Neural cell (in vitro differentiated cells): ENCODE data around the gene SIM1. TPM values are rescaled to one million over a fixed set of nuclear protein-coding genes. Genes with fewer than 3 reads are reported as not detected.

Source experiments
- H2AFZ ChIP-seq: fragments of 200-600, 300-800 bp; sonication (generic), shearing (Covaris generic); 2 replicates; pipeline ENCODE4 v1.6.0; 2014; ENCODE audit warnings: low read depth, mild to moderate bottlenecking, antibody characterized with exemption, low read length, moderate library complexity
- H3F3A ChIP-seq: fragments of 200-600 bp; shearing (Covaris generic); 2 replicates; pipeline ENCODE4 v1.6.1; 2016; ENCODE audit warnings: mild to moderate bottlenecking, moderate library complexity, mixed read lengths, antibody characterized with exemption, low read length; ENCODE audit not compliant: insufficient read depth, poor library complexity, severe bottlenecking
- H3K27ac ChIP-seq: fragments of 200-600, 300-800 bp; sonication (generic), shearing (Covaris generic); 2 replicates; pipeline ENCODE4 v1.5.1; 2014; ENCODE audit warnings: mild to moderate bottlenecking, low read length, moderate library complexity
- H3K27me3 ChIP-seq: fragments of 300-800, 200-600 bp; sonication (generic), shearing (Covaris generic); 2 replicates; pipeline ENCODE4 v1.6.0; 2014; ENCODE audit warnings: mild to moderate bottlenecking, low read depth, low read length, moderate library complexity; ENCODE audit not compliant: insufficient read depth
- H3K36me3 ChIP-seq: fragments of 300-800, 200-600 bp; sonication (generic), shearing (Covaris generic); 2 replicates; pipeline ENCODE4 v1.5.1; 2014; ENCODE audit warnings: mild to moderate bottlenecking, antibody characterized with exemption, low read length, moderate library complexity; ENCODE audit not compliant: insufficient read depth
- H3K4me2 ChIP-seq: fragments of 300-800, 200-600 bp; sonication (generic), shearing (Covaris generic); 2 replicates; pipeline ENCODE4 v1.6.0; 2014; ENCODE audit warnings: mild to moderate bottlenecking, low read length
- H3K4me3 ChIP-seq: fragments of 300-800, 200-600 bp; sonication (generic), shearing (Covaris generic); 2 replicates; pipeline ENCODE4 v1.5.1; 2014; ENCODE audit warnings: mild to moderate bottlenecking, low read length, moderate library complexity
- H3K79me2 ChIP-seq: fragments of 200-600 bp; shearing (Covaris generic); replicated peaks from 2 replicates; pipeline ENCODE4 v1.6.0; 2014; ENCODE audit warnings: mild to moderate bottlenecking, low read length, moderate library complexity; ENCODE audit not compliant: insufficient read depth
- H3K9ac ChIP-seq: fragments of 300-800, 200-600 bp; sonication (generic), shearing (Covaris generic); 2 replicates; pipeline ENCODE4 v1.6.1; 2016; ENCODE audit warnings: mild to moderate bottlenecking, low read length, mixed read lengths
- H3K9me2 ChIP-seq: fragments of 200-600 bp; shearing (Covaris generic); 2 replicates; pipeline ENCODE4 v1.6.1; 2016; ENCODE audit warnings: mild to moderate bottlenecking, low read length, mixed read lengths; ENCODE audit not compliant: insufficient read depth
- H3K9me3 ChIP-seq: fragments of 200-600, 300-800 bp; sonication (generic), shearing (Covaris generic); 2 replicates; pipeline ENCODE4 v1.6.1; 2016; ENCODE audit warnings: mild to moderate bottlenecking, mixed run types, low read length, moderate library complexity, mixed read lengths
- H4K20me1 ChIP-seq: fragments of 200-600 bp; shearing (Covaris generic); 2 replicates; pipeline ENCODE4 v1.6.1; 2016; ENCODE audit warnings: mild to moderate bottlenecking, mixed run types; ENCODE audit not compliant: insufficient read depth
- EP300 ChIP-seq: fragments of 450-650 bp; conservative IDR thresholded peaks from 2 replicates; pipeline ENCODE4 v1.6.1; 2014; ENCODE audit warnings: antibody characterized with exemption, mild to moderate bottlenecking, moderate library complexity; ENCODE audit not compliant: poor library complexity, severe bottlenecking
- EZH2 ChIP-seq: fragments of 200-600, 300-800 bp; shearing (Covaris generic), sonication (generic); IDR thresholded peaks from 2 replicates; pipeline ENCODE4 v1.6.1; 2014; ENCODE audit warnings: antibody characterized with exemption, low read length, borderline replicate concordance, mild to moderate bottlenecking; ENCODE audit not compliant: insufficient read depth, poor library complexity, severe bottlenecking
- MXI1 ChIP-seq: fragments of 450-650 bp; conservative IDR thresholded peaks from 2 replicates; pipeline ENCODE4 v1.6.1; 2014; ENCODE audit warnings: antibody characterized with exemption, mild to moderate bottlenecking; ENCODE audit not compliant: poor library complexity, severe bottlenecking
- POLR2AphosphoS5 ChIP-seq: IDR thresholded peaks from 2 replicates; pipeline ENCODE4 v1.6.1; 2012
- RAD21 ChIP-seq: fragments of 450-650 bp; conservative IDR thresholded peaks from 2 replicates; pipeline ENCODE4 v1.6.1; 2014; ENCODE audit warnings: antibody characterized with exemption, mild to moderate bottlenecking, moderate library complexity
- SMC3 ChIP-seq: fragments of 450-650 bp; conservative IDR thresholded peaks from 2 replicates; pipeline ENCODE4 v1.6.1; 2014; ENCODE audit warnings: antibody characterized with exemption, mild to moderate bottlenecking, moderate library complexity; ENCODE audit not compliant: poor library complexity
- TAF1 ChIP-seq: IDR thresholded peaks from 2 replicates; pipeline ENCODE4 v1.6.1; 2012; ENCODE audit warnings: low read depth
- polyA plus RNA-seq: library from polyadenylated mRNA; depleted of rRNA; stranded (reverse); fragments of >200 nt; gene quantifications from 2 replicates; pipeline ENCODE4 v1.2.3, GENCODE V29; 2014
- TF ChIP-seq, protein P1 (sequence below): IDR thresholded peaks from 2 replicates; pipeline ENCODE4 v1.6.1; 2012; ENCODE audit warnings: borderline replicate concordance
- TF ChIP-seq, protein P2 (sequence below): fragments of 450-650 bp; IDR thresholded peaks from 2 replicates; pipeline ENCODE4 v1.5.1; 2014; ENCODE audit warnings: antibody characterized with exemption, mild to moderate bottlenecking, moderate library complexity; ENCODE audit not compliant: poor library complexity, severe bottlenecking

The SIM1 gene
- polyA plus RNA-seq, 1 donor from 2014 or later, result not detected

DNA sequence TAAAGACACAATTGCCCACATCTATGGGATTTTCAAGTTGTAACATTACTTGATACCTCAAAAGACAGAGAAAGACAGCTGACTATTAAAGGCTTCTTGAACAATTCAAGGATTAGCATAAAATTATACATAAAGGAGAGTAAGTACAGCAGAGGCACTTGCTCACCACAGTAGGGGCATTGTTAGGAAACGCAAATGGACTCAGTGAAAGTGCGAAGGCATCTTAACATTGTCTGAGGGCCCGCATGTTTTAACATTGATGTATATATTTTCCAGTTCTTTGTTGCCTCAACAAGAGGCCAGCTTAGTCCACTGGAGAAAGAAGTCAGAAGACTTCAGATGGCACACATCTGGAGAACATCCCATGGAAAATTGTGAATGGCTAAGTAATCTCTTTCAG, 115.4 kb downstream of the SIM1 start:
- Histone ChIP-seq H4K20me1 (no peaks in the 10 kb centered on the region), H3K36me3 (no peaks in the 10 kb centered on the region), H3K9ac (no peak overlapping the region), H3K4me3 (no peak overlapping the region), H3K9me3 (no peaks in the 10 kb centered on the region), H3K27me3 (no peaks in the 10 kb centered on the region), H3F3A (peaks cover 2% of the 10 kb centered on the region), H3K79me2 (no peaks in the 10 kb centered on the region), H3K4me2 (no peak overlapping the region), H2AFZ (no peak overlapping the region), H3K9me2 (no peaks in the 10 kb centered on the region), H3K27ac (no peak overlapping the region)
- TF ChIP-seq POLR2AphosphoS5, result no peak

DNA sequence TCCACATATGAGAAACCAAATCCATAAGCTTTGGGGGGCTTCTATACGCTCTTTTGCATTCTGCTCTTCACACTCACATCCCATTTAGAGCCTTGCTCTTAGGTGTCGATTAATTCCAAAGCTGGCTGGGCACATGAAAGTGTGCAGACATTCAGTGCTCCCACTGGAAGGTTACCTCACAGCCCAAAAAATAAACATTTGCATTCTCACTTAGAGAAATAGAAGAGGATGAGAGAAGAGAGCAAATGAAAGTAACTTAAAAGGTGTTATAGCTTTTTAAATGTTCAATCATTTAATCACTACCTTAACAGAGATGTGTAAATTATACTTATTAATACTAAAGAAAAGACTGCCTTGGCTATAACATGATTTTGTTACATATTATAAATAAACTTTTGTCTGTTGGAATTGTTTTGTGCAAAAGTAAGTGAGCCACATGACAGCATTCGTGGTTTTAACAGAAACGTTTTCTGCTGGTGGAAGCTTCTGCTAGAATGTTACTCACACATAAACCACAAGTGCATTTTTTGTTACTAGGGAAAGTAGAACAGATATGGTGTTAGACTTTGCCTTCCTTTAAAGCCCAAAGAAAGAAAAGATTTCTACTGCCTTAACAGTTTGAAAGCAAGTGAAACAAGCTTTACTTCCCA, 116.7 kb downstream of the SIM1 start:
- H3K79me2 ChIP-seq, result no peaks in the 10 kb centered on the region
- no peaks in the 10 kb centered on the region for H3K9me3 ChIP-seq
- H2AFZ ChIP-seq, result no peak overlapping the region
- H3K4me3 ChIP-seq, result no peak overlapping the region
- no peak for TF ChIP-seq EP300
- TF ChIP-seq TAF1, result no peak
- no peak for TF ChIP-seq RAD21
- TF ChIP-seq SMC3, result no peak
- H4K20me1 ChIP-seq, result no peaks in the 10 kb centered on the region
- H3K9ac ChIP-seq, result no peak overlapping the region
- no peaks in the 10 kb centered on the region for H3K36me3 ChIP-seq
- no peaks in the 10 kb centered on the region for H3K27me3 ChIP-seq
- no peak overlapping the region for H3K27ac ChIP-seq
- H3F3A ChIP-seq, result peaks cover 2% of the 10 kb centered on the region
- H3K4me2 ChIP-seq, result no peak overlapping the region
- no peaks in the 10 kb centered on the region for H3K9me2 ChIP-seq

DNA sequence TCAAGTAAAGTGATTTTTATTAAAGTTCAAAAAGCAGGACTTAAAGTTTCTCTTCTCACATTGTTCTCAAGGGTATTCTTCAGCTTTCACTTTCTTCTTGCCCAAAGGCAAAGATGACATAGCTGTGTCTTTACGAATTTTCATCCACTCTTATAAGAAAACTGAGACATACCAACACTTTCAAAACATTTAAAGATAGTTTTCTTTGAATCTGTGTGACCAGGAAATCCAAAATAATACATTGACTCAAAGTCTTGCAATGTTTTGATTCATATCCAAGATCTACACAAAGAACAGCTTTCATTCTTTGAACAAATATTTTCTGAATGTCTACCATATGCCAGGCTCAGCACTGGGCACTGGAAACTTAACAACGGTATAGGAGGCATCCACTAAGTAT, 117.9 kb downstream of the SIM1 start:
- H3K4me3 ChIP-seq, result no peak overlapping the region
- H3K79me2 ChIP-seq, result no peaks in the 10 kb centered on the region
- no peaks in the 10 kb centered on the region for H3K9me2 ChIP-seq
- TF ChIP-seq POLR2AphosphoS5 (no peak), TAF1 (no peak), EP300 (no peak), SMC3 (no peak), RAD21 (no peak), MXI1 (no peak), EZH2 (no peak)
- TF ChIP-seq, protein P1, sequence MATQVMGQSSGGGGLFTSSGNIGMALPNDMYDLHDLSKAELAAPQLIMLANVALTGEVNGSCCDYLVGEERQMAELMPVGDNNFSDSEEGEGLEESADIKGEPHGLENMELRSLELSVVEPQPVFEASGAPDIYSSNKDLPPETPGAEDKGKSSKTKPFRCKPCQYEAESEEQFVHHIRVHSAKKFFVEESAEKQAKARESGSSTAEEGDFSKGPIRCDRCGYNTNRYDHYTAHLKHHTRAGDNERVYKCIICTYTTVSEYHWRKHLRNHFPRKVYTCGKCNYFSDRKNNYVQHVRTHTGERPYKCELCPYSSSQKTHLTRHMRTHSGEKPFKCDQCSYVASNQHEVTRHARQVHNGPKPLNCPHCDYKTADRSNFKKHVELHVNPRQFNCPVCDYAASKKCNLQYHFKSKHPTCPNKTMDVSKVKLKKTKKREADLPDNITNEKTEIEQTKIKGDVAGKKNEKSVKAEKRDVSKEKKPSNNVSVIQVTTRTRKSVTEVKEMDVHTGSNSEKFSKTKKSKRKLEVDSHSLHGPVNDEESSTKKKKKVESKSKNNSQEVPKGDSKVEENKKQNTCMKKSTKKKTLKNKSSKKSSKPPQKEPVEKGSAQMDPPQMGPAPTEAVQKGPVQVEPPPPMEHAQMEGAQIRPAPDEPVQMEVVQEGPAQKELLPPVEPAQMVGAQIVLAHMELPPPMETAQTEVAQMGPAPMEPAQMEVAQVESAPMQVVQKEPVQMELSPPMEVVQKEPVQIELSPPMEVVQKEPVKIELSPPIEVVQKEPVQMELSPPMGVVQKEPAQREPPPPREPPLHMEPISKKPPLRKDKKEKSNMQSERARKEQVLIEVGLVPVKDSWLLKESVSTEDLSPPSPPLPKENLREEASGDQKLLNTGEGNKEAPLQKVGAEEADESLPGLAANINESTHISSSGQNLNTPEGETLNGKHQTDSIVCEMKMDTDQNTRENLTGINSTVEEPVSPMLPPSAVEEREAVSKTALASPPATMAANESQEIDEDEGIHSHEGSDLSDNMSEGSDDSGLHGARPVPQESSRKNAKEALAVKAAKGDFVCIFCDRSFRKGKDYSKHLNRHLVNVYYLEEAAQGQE, result no peak
- TF ChIP-seq, protein P2, sequence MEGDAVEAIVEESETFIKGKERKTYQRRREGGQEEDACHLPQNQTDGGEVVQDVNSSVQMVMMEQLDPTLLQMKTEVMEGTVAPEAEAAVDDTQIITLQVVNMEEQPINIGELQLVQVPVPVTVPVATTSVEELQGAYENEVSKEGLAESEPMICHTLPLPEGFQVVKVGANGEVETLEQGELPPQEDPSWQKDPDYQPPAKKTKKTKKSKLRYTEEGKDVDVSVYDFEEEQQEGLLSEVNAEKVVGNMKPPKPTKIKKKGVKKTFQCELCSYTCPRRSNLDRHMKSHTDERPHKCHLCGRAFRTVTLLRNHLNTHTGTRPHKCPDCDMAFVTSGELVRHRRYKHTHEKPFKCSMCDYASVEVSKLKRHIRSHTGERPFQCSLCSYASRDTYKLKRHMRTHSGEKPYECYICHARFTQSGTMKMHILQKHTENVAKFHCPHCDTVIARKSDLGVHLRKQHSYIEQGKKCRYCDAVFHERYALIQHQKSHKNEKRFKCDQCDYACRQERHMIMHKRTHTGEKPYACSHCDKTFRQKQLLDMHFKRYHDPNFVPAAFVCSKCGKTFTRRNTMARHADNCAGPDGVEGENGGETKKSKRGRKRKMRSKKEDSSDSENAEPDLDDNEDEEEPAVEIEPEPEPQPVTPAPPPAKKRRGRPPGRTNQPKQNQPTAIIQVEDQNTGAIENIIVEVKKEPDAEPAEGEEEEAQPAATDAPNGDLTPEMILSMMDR, result no peak
- H3K9ac ChIP-seq, result no peak overlapping the region
- H3K27me3 ChIP-seq, result no peaks in the 10 kb centered on the region
- H3F3A ChIP-seq, result peaks cover 2% of the 10 kb centered on the region
- H3K9me3 ChIP-seq, result no peaks in the 10 kb centered on the region
- no peak overlapping the region for H3K27ac ChIP-seq
- H2AFZ ChIP-seq, result no peak overlapping the region
- H3K36me3 ChIP-seq, result no peaks in the 10 kb centered on the region
- H4K20me1 ChIP-seq, result no peaks in the 10 kb centered on the region
- no peak overlapping the region for H3K4me2 ChIP-seq
